Activated CD4-positive, alpha-beta T cell treated with anti-CD3 and anti-CD28 coated beads, Interleukin-10, Interleukin-2, amounts not matched to agents 100 ng/mL and 50 ng/mL, durations not matched to agents 16 hours and 8 hours (primary cell): ENCODE data around the gene MARCHF4.

ENCODE experiments used
- DNase-seq: peaks from one replicate; pipeline ENCODE4 v3.0.0-alpha.2; 2020

MARCHF4 gene, protein sequence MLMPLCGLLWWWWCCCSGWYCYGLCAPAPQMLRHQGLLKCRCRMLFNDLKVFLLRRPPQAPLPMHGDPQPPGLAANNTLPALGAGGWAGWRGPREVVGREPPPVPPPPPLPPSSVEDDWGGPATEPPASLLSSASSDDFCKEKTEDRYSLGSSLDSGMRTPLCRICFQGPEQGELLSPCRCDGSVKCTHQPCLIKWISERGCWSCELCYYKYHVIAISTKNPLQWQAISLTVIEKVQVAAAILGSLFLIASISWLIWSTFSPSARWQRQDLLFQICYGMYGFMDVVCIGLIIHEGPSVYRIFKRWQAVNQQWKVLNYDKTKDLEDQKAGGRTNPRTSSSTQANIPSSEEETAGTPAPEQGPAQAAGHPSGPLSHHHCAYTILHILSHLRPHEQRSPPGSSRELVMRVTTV

GRCh38 chr2:216371721-216372702 lies at the start of gene MARCHF4:
MARCHF4 (minus strand) TSS chr2:216372483; CDS start chr2:216370260, 2,223 bp downstream.
- DNase-seq: peak; percentile 41

DNA sequence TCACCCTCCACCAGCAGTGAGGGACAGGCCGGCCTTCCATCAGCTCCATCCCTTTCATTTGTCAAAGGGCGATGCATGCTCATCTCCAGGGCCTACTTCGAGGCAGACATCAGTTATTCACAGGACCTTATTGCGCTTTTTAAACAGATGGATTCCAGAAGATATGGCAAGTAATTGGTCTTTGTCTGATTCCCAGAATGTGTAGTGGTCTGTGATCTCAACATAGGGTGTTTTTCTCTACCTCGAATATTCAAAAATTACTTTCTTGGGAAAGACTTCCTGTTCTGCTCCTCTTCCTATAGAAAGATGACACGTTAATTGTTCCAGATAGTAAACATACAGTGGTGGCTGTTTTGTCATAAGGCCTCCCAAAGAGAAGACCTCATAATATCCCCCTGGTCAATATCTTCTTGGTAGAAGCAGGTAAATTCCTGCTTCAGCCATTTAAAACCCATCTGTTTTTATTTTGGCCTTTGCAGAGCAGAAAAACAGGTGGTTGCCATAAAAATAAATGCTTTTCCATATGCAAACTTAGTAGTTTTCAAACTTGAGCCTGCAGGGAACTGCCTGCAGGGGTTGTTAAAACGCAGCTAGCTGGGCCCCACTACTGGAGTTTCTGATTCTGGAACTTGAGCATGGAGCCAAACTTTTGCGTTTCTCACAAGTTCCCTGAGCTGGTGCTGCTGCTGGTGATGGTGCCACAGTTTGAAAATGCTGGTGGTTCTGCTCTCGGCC lies 48.3 kb upstream of the MARCHF4 start:
- no peak for DNase-seq

DNA sequence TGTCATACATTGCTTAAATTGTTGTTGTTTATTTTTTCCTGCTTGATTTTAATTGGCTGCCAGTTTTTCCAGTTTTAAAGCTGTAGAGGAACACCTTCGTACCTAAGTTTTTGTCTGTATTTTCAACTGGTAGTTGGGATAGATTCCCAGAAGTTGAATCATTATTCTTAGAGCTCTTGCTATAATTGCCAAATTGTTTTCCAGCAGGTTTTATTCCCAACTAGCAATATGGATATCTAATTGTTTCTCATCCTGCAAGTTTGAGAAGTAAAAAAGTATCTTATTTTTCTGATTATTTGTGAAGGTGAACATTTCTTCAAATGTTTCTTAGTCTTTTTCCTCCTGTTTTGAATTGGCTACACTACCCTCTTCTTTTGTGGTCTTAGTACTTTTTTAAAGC lies 46.7 kb upstream of the MARCHF4 start:
- no peak for DNase-seq

DNA sequence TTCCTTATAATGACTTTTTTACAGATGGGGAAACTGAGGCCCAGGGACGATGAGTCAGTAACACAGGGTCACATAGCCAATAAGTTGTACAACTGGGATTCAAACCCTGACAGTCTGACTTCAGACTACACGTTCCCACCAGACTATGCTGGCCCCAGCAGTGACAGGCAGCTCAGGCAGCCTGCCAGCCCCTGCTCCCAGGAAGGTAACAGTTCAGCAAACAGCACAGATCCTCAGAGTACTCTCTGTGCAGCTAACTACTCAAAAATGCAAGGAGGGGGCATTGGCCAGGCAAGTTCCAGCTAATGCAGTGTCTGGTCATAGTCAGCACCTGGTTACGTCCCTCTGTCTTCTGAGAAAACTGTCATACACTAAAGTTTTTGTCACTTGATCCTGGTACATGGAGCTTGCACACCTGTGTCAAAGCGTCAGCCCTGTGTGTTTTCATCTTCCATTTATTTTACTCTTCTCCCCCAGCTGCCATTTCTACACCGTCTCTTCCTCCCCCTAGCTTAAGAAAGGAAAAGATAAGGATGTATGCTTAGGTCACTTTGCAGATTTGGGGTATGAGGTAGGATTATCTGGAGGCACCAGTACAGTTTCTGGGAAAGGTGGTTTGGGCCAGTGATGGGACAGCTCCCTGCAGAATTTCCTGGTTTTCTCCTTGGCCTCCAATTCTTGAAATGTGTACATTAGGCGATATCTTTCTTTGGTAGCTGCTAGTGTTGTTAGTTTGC lies 44.5 kb upstream of the MARCHF4 start:
- DNase-seq: no peak

DNA sequence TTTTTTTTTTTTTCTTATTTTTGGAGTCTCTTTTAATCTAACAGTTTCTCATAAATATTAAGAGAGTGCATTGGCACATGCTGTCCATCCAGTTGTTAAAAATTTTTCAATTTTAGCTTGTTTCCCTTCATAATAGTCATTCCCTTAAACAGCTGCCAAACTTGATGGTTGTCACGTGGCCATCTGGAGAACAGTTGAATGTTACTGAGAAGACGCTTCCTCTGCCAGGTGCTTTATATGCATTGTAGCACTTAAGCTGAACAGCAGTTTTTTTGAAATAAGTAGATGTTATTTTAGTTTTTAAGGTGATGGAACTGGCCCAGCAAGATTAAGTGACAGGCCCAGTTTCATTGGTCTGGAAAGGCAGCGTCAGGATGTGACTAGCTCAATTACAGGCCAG lies 43.3 kb upstream of the MARCHF4 start:
- DNase-seq: no peak

GRCh38 chr2:216414772-216415319 lies 42.6 kb upstream of the MARCHF4 start:
- DNase-seq: no peak

DNA sequence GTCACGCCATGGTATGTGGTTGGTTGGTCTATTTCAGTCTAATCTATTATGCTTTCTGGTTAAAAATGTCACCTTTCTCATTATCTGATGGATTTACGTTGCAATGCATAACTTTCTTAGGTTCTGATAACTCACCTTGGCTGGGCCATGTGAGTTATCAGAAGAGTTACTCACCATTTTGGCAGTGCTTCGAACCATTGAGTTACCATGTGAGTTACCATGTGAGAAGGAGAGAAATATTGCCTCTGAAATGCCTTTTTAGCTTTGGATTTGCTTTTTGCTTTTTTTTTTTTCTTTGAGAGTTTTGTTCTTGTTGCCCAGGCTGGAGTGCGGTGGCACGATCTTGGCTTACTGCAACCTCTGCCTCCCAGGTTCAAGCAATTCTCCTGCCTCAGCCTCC lies 41.6 kb upstream of the MARCHF4 start:
- DNase-seq: no peak

DNA sequence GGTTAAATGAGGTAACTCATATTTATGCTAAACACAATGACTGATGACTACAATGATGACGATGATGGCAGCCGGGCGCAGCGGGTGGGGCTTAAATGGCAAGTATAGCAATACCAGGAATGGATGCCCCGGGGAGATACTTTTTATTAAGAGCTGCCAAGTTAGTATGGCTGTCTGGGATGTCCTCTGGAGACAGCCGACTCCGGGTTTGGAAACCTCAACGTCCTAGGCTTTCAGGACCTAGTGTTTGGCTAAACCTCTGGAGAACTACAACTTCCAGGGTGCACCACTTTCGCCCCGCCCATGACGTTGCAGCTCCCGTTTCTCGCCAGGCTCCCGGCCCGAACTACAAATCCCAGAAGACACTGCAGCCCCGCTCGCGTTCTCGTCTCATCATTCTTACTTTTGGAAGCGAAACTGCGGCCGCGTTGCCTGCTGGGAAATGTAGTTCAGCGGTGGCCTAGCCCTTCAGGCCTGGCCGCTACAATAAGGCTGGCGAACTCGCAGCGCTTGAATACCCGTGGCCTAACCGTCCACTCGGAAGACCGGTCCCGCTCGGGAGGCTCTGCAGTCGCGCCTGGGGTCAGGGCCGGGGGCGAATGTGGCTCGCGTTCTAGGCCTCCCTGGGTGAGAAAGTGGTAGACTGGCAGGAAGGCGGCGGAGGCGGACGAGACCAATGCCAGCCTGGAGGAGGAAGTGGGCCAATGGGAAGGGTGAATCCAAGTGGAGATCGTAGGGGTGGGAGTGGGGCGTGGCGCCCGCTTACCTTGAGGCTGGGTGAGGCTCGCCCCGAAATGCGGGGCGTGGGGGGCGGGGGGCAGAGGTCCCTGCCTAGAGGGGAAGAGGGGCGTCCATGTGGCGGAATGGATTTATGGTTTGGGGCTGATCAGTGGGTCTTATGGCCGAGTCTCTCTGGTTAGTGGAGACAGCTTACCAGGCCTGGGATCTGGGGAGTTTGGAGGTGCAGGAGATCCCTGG lies 40.0 kb upstream of the MARCHF4 start, which contains the start of gene SMARCAL1:
Gene SMARCAL1 (plus strand): TSS at position 463 of the 978 bp plus-strand sequence. CDS start 2,221 bp downstream, outside the sequence.
- DNase-seq: peak; percentile 98

GRCh38 chr2:216410550-216410949 lies 38.3 kb upstream of the MARCHF4 start:
- no peak for DNase-seq

DNA sequence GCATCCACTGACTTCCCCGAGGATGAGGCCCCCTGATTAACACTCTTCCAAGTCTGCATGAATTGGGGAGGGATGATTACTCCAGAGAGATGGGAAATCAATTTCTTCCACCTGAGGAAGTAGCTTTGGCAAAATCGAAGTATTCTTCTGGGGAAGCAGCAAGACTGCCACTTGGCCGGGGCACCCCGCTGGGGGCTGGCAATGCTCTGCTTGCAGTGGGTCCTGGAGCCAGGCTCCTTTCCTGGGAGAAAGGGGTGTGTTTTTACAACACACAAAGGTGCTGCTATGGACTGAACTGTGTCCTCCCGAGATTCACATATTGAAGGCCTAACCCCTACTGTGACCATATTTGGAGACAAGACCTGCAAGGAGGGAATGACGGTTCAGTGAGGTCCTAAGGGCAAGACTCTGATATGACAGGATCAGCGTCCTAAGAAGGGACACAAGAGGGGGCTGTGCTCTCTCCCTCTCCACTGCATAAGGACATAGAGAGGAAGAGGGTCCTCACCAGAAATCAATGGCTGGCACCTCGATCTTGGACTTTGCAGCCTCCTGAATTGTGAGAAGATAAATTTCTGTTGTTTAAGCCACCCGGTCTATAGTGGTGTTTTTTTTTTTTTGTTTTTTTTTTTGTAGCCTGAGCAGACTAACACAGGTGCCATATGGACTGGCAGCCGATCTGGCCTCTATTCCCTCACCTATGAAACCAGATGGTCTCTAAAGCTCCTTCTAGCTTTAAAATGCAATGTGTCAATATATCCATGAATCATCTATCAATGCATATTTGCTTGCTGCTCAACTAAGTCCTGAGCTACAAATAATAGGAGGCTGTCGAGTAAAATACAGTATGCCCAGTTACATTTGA lies 36.4 kb upstream of the MARCHF4 start:
- DNase-seq: no peak

DNA sequence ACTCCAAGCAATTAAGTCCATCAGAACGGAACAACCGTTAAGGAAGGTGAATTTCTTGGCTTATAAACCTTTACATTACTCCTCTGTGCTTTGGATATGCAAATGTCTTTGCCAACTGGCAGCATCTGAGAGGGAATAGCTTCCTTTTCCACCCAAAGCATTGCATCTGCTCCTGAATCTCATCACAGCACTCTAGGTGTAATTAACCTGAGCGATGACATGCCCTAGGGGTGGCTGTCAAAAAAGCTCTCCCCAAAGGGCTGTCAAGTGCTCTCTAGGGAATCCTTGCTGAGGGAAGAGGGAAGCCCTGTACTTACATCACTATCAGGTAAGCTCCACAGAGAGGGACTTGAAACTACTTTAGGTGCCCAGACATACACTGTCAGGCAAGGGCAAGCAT lies 34.5 kb upstream of the MARCHF4 start:
- no peak for DNase-seq

DNA sequence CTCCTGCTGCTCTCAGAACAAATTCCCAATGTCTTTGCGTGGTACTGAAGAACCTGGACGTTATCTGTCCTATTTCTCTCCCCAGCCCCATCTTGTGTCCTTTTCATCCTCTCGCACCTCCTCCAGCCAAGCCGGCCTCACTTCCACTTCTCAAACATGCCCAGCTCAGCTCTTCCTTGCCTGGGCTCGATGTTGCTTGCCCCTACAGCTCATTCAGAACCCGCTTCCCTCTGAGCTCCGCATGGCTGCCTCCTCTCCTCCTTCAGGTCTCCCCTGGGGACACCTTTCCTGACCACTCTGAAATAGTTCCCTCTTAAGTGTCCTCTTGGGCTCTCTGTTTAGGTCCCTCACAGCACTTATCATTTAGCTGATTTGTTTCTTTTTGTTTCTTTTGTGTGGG lies 33.3 kb upstream of the MARCHF4 start:
- DNase-seq: no peak

DNA sequence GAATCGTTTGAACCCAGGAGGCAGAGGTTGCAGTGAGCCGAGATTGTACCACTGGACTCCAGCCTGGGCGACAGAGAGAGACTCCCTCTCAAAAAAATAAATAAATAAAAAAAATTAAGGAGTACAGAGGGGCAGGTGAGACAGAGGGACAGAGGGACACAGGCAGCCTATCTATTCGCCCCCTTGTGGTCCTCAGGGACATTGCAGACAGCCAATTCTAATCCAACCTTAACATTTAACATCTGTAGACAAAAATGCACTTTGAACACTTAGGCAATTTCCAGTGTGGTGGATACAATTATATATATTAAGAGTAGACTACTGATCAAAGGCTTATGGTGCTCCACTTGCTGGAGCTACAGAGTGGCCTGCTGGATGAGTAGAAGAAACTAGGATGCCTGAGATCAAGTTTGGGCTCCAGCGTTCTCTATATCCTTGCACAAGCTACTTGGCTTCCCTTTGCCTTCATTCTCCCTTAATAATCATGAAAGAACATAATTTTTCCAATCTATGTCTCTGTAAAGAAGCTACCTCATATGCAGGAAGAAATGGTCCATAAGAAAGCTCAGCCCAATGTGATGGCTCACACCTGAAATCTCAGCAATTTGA lies 31.8 kb upstream of the MARCHF4 start:
- DNase-seq: peak; percentile 51

DNA sequence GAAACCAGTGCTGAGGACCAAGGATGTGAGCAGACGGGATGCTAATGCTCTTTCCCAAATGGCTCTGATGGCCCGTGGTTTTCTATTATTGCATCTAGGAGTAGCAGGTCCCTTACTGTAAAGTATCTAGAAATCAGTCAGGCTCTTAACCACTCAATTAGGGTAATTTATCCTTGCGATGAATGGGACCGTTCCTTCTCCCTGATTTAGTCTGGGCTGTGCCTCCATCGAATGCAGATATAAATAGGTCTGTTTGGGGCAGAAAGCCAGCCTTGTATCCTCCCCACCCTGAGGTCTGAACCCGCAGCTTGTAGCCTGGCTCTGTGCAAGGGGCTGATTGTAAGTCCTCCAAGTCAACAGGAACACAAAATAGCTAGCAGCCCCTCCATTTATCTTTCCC lies 30.5 kb upstream of the MARCHF4 start:
- DNase-seq: no peak

DNA sequence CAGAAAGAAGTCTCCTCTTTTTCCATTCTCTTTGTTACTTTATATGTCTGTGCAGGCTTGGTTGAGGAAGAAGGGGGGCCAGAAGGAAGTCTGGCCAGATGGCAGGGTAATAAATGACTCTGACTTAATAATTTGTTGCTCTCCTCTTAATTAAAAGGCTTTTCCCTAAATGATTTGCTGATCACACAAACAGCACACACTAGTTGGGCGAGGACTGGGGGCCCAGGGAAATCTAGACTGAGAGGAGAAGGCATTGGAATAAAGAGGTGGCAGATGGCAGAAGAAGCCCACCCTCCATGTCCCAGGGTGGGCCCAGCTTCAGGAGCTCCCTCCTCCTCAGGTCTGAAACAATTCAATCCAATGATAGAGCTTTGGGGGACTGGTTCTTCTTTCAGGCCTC lies 27.3 kb upstream of the MARCHF4 start:
- no peak for DNase-seq

DNA sequence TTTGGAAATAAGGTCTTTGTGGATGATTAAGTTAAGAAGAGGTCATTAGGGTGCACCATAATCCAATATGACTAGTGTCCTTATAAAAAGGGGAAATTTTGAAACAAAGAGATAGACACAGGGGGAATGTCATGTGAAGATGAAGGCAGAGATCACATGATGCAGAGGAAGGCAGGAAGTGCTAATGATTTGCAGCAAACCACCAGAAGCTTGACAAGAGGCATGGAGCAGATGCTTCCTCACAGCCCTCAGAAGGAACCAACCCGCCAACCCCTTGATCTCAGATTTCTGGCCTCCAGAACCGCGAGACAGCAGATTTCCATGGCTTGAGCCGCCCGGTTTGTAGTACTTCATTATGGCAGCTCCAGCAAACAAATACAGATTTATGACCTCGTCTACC lies 22.6 kb upstream of the MARCHF4 start:
- no peak for DNase-seq

GRCh38 chr2:216392945-216393840 lies 20.9 kb upstream of the MARCHF4 start:
- DNase-seq: no peak

DNA sequence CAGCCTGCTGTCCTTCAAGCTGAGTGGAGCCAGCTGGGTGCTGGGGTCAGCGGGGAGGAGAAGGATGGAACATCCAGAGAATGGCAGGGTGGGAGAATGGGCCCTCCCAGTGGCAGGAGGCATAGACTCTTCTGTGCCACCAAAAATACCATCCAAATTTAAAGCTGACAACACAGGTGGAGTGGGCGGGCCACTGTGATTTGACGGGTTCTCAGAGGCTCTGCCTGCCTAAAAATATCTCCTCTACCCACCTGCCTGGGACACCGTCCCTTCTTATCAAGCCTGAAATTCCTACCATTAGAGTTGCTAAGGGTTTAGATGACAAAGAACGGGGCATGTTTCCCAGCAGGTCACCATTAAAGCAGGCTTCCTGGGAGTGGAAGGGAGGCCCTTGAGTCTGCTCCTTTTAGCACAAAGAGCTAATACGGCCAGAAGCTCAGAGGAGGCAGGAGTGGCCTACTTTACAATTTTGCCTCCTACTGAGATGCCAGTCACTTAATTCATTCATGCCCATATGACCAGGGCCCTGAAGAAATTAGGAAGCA lies 19.8 kb upstream of the MARCHF4 start:
- no peak for DNase-seq
